Astrocyte (in vitro differentiated cells and primary cell): ENCODE data around the gene DCBLD2. TPM values are rescaled to one million over a fixed set of nuclear protein-coding genes. Genes with fewer than 3 reads are reported as not detected.

Experiments
- DNase-seq: peaks from one replicate; pipeline ENCODE4 v3.0.0-alpha.2; 2010; ENCODE audit warnings: low read depth
- FAIRE-seq: peaks from 2 replicates; lab custom pipeline; 2011; peaks lifted over from hg19 to GRCh38; lab: Jason Lieb, UNC
- H2AFZ ChIP-seq: 2 replicates; pipeline ENCODE4 v1.6.0; 2012; ENCODE audit warnings: low read depth, low read length, inconsistent platforms
- H3K27ac ChIP-seq: 2 replicates; pipeline ENCODE4 v1.5.1; 2011; ENCODE audit warnings: low read depth, low read length, inconsistent platforms
- H3K27me3 ChIP-seq: 2 replicates; pipeline ENCODE4 v1.6.0; 2011; ENCODE audit warnings: low read length, inconsistent platforms; ENCODE audit not compliant: insufficient read depth
- H3K36me3 ChIP-seq: 2 replicates; pipeline ENCODE4 v1.5.1; 2011; ENCODE audit warnings: low read length, inconsistent platforms; ENCODE audit not compliant: insufficient read depth
- H3K4me1 ChIP-seq: 2 replicates; pipeline ENCODE4 v1.5.1; 2011; ENCODE audit warnings: low read length, inconsistent platforms; ENCODE audit not compliant: insufficient read depth
- H3K4me2 ChIP-seq: 2 replicates; pipeline ENCODE4 v1.6.0; 2012; ENCODE audit warnings: low read length, inconsistent platforms
- H3K4me3 ChIP-seq: 2 replicates; pipeline ENCODE4 v1.5.1; 2011; ENCODE audit warnings: low read depth, mild to moderate bottlenecking, low read length, inconsistent platforms; ENCODE audit not compliant: insufficient read depth
- H3K79me2 ChIP-seq: 2 replicates; pipeline ENCODE4 v1.6.0; 2012; ENCODE audit warnings: mild to moderate bottlenecking, low read length, inconsistent platforms; ENCODE audit not compliant: insufficient read depth
- H3K9ac ChIP-seq: 2 replicates; pipeline ENCODE4 v1.6.0; 2012; ENCODE audit warnings: mild to moderate bottlenecking, low read length, inconsistent platforms
- H3K9me3 ChIP-seq: 2 replicates; pipeline ENCODE4 v1.5.1; 2012; ENCODE audit warnings: low read depth, mild to moderate bottlenecking, low read length, inconsistent platforms; ENCODE audit not compliant: insufficient read depth
- H4K20me1 ChIP-seq: 2 replicates; pipeline ENCODE4 v1.6.0; 2012; ENCODE audit warnings: low read length, inconsistent platforms; ENCODE audit not compliant: insufficient read depth
- H3K27ac Mint-ChIP-seq: one replicate; pipeline ENCODE4 v1.8.0; 2021; ENCODE audit warnings: mild to moderate bottlenecking, mixed read lengths; ENCODE audit not compliant: unreplicated experiment
- H3K27me3 Mint-ChIP-seq: one replicate; pipeline ENCODE4 v1.8.0; 2021; ENCODE audit warnings: low read depth, mixed read lengths; ENCODE audit not compliant: unreplicated experiment
- H3K36me3 Mint-ChIP-seq: one replicate; pipeline ENCODE4 v1.8.0; 2021; ENCODE audit warnings: low read depth, mixed read lengths; ENCODE audit not compliant: unreplicated experiment
- H3K4me1 Mint-ChIP-seq: one replicate; pipeline ENCODE4 v1.8.0; 2021; ENCODE audit warnings: low read depth, mixed read lengths; ENCODE audit not compliant: unreplicated experiment
- H3K4me3 Mint-ChIP-seq: one replicate; pipeline ENCODE4 v1.8.0; 2021; ENCODE audit warnings: mild to moderate bottlenecking, moderate library complexity, mixed read lengths; ENCODE audit not compliant: unreplicated experiment
- H3K9me3 Mint-ChIP-seq: one replicate; pipeline ENCODE4 v1.8.0; 2021; ENCODE audit warnings: mild to moderate bottlenecking, mixed read lengths; ENCODE audit not compliant: unreplicated experiment
- CTCF ChIP-seq: IDR thresholded peaks from 2 replicates; pipeline ENCODE4 v1.5.1; 2011; ENCODE audit warnings: low read depth, mild to moderate bottlenecking, inconsistent platforms, low read length, moderate library complexity; ENCODE audit not compliant: insufficient read depth
- EZH2 ChIP-seq: IDR thresholded peaks from 2 replicates; pipeline ENCODE4 v1.6.1; 2012; ENCODE audit warnings: mild to moderate bottlenecking, low read length, inconsistent platforms; ENCODE audit not compliant: insufficient read depth
- total RNA-seq: library from RNA; stranded (reverse); gene quantifications from 2 replicates; pipeline ENCODE4 v1.2.1, GENCODE V29; 2021

The DCBLD2 gene
- total RNA-seq, 1 donor from 2014 or later: 243 TPM

GRCh38 chr3:98875535-98875934 lies 26.0 kb downstream of the DCBLD2 start:
- peaks cover 40% of the 10 kb centered on the region for H3K4me1 ChIP-seq
- no peak overlapping the region for H2AFZ ChIP-seq
- Mint-ChIP-seq H3K27me3 (no peaks in the 10 kb centered on the region), H3K4me1 (peaks cover 50% of the 10 kb centered on the region), H3K27ac (peak overlapping the region; percentile 44), H3K4me3 (no peak overlapping the region), H3K9me3 (no peaks in the 10 kb centered on the region), H3K36me3 (peaks cover 26% of the 10 kb centered on the region)
- H3K36me3 ChIP-seq: peaks cover 72% of the 10 kb centered on the region
- H4K20me1 ChIP-seq: peaks cover 98% of the 10 kb centered on the region
- H3K9me3 ChIP-seq: no peaks in the 10 kb centered on the region
- H3K27ac ChIP-seq: no peak overlapping the region
- no peak overlapping the region for H3K9ac ChIP-seq
- FAIRE-seq (peak; percentile 17), DNase-seq (no peak)
- H3K4me2 ChIP-seq: peak overlapping the region; percentile 33
- peaks cover 100% of the 10 kb centered on the region for H3K79me2 ChIP-seq
- H3K27me3 ChIP-seq: no peaks in the 10 kb centered on the region
- TF ChIP-seq EZH2 (no peak), CTCF (no peak)
- H3K4me3 ChIP-seq: no peak overlapping the region

- Mint-ChIP-seq H3K27me3 (no peaks in the 10 kb centered on the region), H3K36me3 (peaks cover 26% of the 10 kb centered on the region), H3K4me3 (no peak overlapping the region), H3K9me3 (no peaks in the 10 kb centered on the region), H3K27ac (peak overlapping the region; percentile 44), H3K4me1 (peaks cover 50% of the 10 kb centered on the region)
- Histone ChIP-seq H3K27ac (no peak overlapping the region), H3K4me1 (peaks cover 40% of the 10 kb centered on the region), H2AFZ (no peak overlapping the region), H4K20me1 (peaks cover 98% of the 10 kb centered on the region), H3K9me3 (no peaks in the 10 kb centered on the region), H3K27me3 (no peaks in the 10 kb centered on the region), H3K9ac (no peak overlapping the region), H3K36me3 (peaks cover 69% of the 10 kb centered on the region), H3K4me3 (no peak overlapping the region), H3K79me2 (peaks cover 100% of the 10 kb centered on the region), H3K4me2 (peak overlapping the region; percentile 33)
- FAIRE-seq (no peak), DNase-seq (no peak)
- TF ChIP-seq EZH2 (no peak), CTCF (no peak)
These were observed 26.8 kb downstream of the DCBLD2 start for GRCh38 chr3:98874602-98875249.

GRCh38 chr3:98869391-98869790 lies 32.1 kb downstream of the DCBLD2 start:
- no peak overlapping the region for H3K27ac Mint-ChIP-seq

More at GRCh38 chr3:98869391-98869790, 32.1 kb downstream of the DCBLD2 start:
- no peak for FAIRE-seq
- Mint-ChIP-seq H3K4me1 (peaks cover 21% of the 10 kb centered on the region), H3K27me3 (no peaks in the 10 kb centered on the region), H3K4me3 (no peak overlapping the region), H3K9me3 (peaks cover 6% of the 10 kb centered on the region), H3K36me3 (peaks cover 30% of the 10 kb centered on the region)
- no peak overlapping the region for H3K4me3 ChIP-seq
- no peak overlapping the region for H3K4me2 ChIP-seq
- peaks cover 5% of the 10 kb centered on the region for H3K4me1 ChIP-seq
- no peak overlapping the region for H2AFZ ChIP-seq
- peaks cover 84% of the 10 kb centered on the region for H3K79me2 ChIP-seq
- no peak for DNase-seq
- no peak overlapping the region for H3K27ac ChIP-seq
- TF ChIP-seq EZH2 (no peak), CTCF (no peak)
- H3K9ac ChIP-seq: no peak overlapping the region
- peaks cover 81% of the 10 kb centered on the region for H4K20me1 ChIP-seq
- H3K9me3 ChIP-seq: no peaks in the 10 kb centered on the region
- no peaks in the 10 kb centered on the region for H3K27me3 ChIP-seq
- H3K36me3 ChIP-seq: peaks cover 50% of the 10 kb centered on the region
